GM12878 (cell line): ENCODE results near the gene GNGT2.

Source experiments
- CTCF ChIP-seq, 3 experiments: IDR thresholded peaks in 2 of 3; conservative IDR thresholded peaks in 1 of 3; 2 replicates each; pipeline ENCODE4 v1.5.1; 2011; ENCODE audit warnings: low read depth in 3 of 3, low read length in 3 of 3, mild to moderate bottlenecking in 3 of 3, control low read depth in 2 of 3, moderate library complexity in 2 of 3, inconsistent platforms in 1 of 3, mixed read lengths in 1 of 3; ENCODE audit not compliant: control insufficient read depth in 2 of 3, insufficient read depth in 1 of 3; ENCODE audit errors: extremely low read depth in 1 of 3
- EZH2 ChIP-seq: IDR thresholded peaks from 2 replicates; pipeline ENCODE4 v1.6.1; 2012; ENCODE audit warnings: low read depth, mild to moderate bottlenecking, control low read depth, inconsistent platforms, low read length, borderline replicate concordance; ENCODE audit not compliant: control insufficient read depth
- HCFC1 ChIP-seq: fragments of 150-350 bp; IDR thresholded peaks from 2 replicates; pipeline ENCODE4 v1.6.1; 2014; ENCODE audit warnings: low read length
- HDAC6 ChIP-seq: fragments of 200-600 bp; sonication (generic); IDR thresholded peaks from one replicate; pipeline ENCODE4 v1.8.0; 2017; ENCODE audit warnings: antibody characterized with exemption; ENCODE audit not compliant: unreplicated experiment
- HDGF ChIP-seq: fragments of 450-650 bp; IDR thresholded peaks from 2 replicates; pipeline ENCODE4 v1.6.1; 2016; ENCODE audit warnings: antibody characterized with exemption
- MYC ChIP-seq: IDR thresholded peaks from 2 replicates; pipeline ENCODE4 v1.6.1; 2011; ENCODE audit warnings: mild to moderate bottlenecking, low read length, moderate library complexity, inconsistent platforms; ENCODE audit not compliant: insufficient read depth, insufficient replicate concordance, insufficient read length, severe bottlenecking
- POLR2A ChIP-seq: IDR thresholded peaks from 2 replicates; pipeline ENCODE4 v1.6.1; 2011; ENCODE audit warnings: low read depth, mild to moderate bottlenecking, low read length
- RCOR1 ChIP-seq: conservative IDR thresholded peaks from 2 replicates; pipeline ENCODE4 v1.6.1; 2012; ENCODE audit warnings: low read depth, low read length, improper control_type of control experiment
- TBL1XR1 ChIP-seq: IDR thresholded peaks from 2 replicates; pipeline ENCODE4 v1.6.1; 2012; ENCODE audit warnings: low read depth, low read length, improper control_type of control experiment
- TCF7 ChIP-seq: IDR thresholded peaks from 2 replicates; pipeline ENCODE4 v1.6.1; 2014; ENCODE audit warnings: antibody characterized with exemption, borderline replicate concordance
- ZBTB40 ChIP-seq: fragments of 450-650 bp; IDR thresholded peaks from 2 replicates; pipeline ENCODE4 v1.6.1; 2016; ENCODE audit warnings: mild to moderate bottlenecking, moderate library complexity, borderline replicate concordance
- ZNF687 ChIP-seq: fragments of 450-650 bp; IDR thresholded peaks from 2 replicates; pipeline ENCODE4 v1.6.1; 2017; ENCODE audit warnings: mild to moderate bottlenecking, moderate library complexity

- TF ChIP-seq EZH2 (no peak), ZNF687 (no peak), MYC (no peak), TBL1XR1 (no peak), HCFC1 (no peak), HDAC6 (peak; percentile 75), TCF7 (no peak), CTCF (IDR thresholded peaks at IDR 0.05 in 2 of 3, conservative IDR thresholded peaks at IDR 0.05 in 1 of 3; ENCODE audit: control insufficient read depth in 2 of 3, extremely low read depth in 1 of 3, insufficient read depth in 1 of 3, low read depth in 3 of 3, low read length in 3 of 3) (no peak), HDGF (no peak), ZBTB40 (no peak), POLR2A (peak; percentile 86), RCOR1 (no peak)
Measured at GRCh38 chr17:49224198-49224996, 14.0 kb upstream of the GNGT2 start.
